Measurements from ENCODE around the gene MED26. TPM values are rescaled to one million over a fixed set of nuclear protein-coding genes. Genes with fewer than 3 reads are reported as not detected.

MED26 gene
- total and polyA plus RNA-seq, 9 of the 15 experiments (the other 6 are each of a cell fraction or from before 2014, with no cell fraction given): 0.71 to 15.1 (median 6.2) TPM

DNA sequence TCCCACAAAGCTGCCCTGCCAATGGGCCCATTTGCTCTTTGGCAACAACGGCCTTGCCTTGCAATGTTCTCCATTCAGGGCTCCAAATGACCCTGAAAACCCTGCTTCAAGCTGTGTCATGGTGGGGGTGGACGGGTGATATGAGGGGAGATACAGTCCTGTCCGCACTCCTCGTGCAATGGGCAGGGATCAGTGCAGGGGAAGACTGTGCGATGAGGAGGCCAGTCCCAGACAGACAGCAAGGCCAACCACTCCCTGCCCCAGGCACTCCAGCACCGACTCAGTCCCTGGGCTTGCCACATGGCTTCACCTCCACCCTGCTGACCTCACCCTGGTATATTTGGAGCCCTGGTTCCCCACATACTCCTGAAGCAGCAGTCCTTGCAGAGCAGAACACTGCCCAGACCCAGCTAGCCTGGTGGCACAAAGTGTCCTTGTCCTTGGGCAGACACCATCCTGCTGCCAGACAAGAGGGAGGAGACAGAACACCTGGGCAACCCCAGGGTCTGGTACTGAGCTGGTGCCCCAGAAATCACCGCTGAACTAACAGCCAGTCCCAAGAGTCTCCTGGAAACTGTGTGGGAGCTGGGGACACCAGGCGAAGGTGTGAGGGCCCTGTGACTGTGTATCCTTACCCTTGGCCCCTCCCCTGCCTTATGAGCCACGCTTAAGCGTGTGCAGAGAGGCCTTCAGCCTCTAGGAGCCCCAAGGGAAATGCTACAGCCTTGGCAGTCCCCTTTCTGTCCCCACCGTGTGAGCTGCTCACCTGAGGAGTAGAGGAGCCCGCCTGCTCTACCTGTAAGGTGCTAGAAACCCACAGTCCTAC, 46.6 kb downstream of the MED26 start (continued):
- TF ChIP-seq NCOR1 (IDR thresholded peaks at IDR 0.05) (0 out of 2 replicates have a peak, but pooled peaks have one; percentile 37), MTA3 (IDR thresholded peaks at IDR 0.05; ENCODE audit: borderline replicate concordance) (peak; percentile 46; the same call in 1 of the 2 replicates), ZEB2 (IDR thresholded peaks at IDR 0.05) (no peak), FOXK2 (conservative IDR thresholded peaks at IDR 0.05 in 1 of 2, IDR thresholded peaks at IDR 0.05 in 1 of 2; ENCODE audit: low read depth in 2 of 2) (0 out of 4 replicates have a peak, but pooled peaks of 1 of the 2 experiments have one; percentile 27), CBX3 (IDR thresholded peaks at IDR 0.05; ENCODE audit: borderline replicate concordance in 1 of 2, low read length in 2 of 2) (peak in 1 of 2 experiments; percentile 23; a peak in 1 of 3 replicates), MIER1 (IDR thresholded peaks at IDR 0.05; ENCODE audit: low read depth) (no peak), DPF2 (IDR thresholded peaks at IDR 0.05) (peak; percentile 77), NRF1 (conservative IDR thresholded peaks at IDR 0.05 in 1 of 2, IDR thresholded peaks at IDR 0.05 in 1 of 2) (peak in 1 of 2 experiments; percentile 30; a peak in 2 of 4 replicates), BACH1 (tag; IDR thresholded peaks at IDR 0.05) (peak; percentile 26; the same call in 1 of the 2 replicates), RBFOX2 (IDR thresholded peaks at IDR 0.05; ENCODE audit: low read depth, low read length) (0 out of 2 replicates have a peak, but pooled peaks have one; percentile 27), NFYB (IDR thresholded peaks at IDR 0.05; ENCODE audit: extremely low read depth, insufficient read length) (peak; percentile 32)
- TF ChIP-seq, protein P1, sequence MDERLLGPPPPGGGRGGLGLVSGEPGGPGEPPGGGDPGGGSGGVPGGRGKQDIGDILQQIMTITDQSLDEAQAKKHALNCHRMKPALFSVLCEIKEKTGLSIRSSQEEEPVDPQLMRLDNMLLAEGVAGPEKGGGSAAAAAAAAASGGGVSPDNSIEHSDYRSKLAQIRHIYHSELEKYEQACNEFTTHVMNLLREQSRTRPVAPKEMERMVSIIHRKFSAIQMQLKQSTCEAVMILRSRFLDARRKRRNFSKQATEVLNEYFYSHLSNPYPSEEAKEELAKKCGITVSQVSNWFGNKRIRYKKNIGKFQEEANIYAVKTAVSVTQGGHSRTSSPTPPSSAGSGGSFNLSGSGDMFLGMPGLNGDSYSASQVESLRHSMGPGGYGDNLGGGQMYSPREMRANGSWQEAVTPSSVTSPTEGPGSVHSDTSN (CRISPR knock-in tag; IDR thresholded peaks at IDR 0.05; ENCODE audit: low read depth): no peak
- TF ChIP-seq, protein P1 (tag; conservative IDR thresholded peaks at IDR 0.05; ENCODE audit: low read depth): peak; percentile 81
- TF ChIP-seq, protein P2, sequence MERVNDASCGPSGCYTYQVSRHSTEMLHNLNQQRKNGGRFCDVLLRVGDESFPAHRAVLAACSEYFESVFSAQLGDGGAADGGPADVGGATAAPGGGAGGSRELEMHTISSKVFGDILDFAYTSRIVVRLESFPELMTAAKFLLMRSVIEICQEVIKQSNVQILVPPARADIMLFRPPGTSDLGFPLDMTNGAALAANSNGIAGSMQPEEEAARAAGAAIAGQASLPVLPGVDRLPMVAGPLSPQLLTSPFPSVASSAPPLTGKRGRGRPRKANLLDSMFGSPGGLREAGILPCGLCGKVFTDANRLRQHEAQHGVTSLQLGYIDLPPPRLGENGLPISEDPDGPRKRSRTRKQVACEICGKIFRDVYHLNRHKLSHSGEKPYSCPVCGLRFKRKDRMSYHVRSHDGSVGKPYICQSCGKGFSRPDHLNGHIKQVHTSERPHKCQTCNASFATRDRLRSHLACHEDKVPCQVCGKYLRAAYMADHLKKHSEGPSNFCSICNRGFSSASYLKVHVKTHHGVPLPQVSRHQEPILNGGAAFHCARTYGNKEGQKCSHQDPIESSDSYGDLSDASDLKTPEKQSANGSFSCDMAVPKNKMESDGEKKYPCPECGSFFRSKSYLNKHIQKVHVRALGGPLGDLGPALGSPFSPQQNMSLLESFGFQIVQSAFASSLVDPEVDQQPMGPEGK (CRISPR knock-in tag; IDR thresholded peaks at IDR 0.05; ENCODE audit: borderline replicate concordance): no peak
- TF ChIP-seq, protein P3, sequence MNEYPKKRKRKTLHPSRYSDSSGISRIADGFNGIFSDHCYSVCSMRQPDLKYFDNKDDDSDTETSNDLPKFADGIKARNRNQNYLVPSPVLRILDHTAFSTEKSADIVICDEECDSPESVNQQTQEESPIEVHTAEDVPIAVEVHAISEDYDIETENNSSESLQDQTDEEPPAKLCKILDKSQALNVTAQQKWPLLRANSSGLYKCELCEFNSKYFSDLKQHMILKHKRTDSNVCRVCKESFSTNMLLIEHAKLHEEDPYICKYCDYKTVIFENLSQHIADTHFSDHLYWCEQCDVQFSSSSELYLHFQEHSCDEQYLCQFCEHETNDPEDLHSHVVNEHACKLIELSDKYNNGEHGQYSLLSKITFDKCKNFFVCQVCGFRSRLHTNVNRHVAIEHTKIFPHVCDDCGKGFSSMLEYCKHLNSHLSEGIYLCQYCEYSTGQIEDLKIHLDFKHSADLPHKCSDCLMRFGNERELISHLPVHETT (CRISPR knock-in tag; conservative IDR thresholded peaks at IDR 0.05 in 1 of 2, IDR thresholded peaks at IDR 0.05 in 1 of 2): peak in 1 of 2 experiments; percentile 52; a peak in 1 of 4 replicates
- TF ChIP-seq, protein P4, sequence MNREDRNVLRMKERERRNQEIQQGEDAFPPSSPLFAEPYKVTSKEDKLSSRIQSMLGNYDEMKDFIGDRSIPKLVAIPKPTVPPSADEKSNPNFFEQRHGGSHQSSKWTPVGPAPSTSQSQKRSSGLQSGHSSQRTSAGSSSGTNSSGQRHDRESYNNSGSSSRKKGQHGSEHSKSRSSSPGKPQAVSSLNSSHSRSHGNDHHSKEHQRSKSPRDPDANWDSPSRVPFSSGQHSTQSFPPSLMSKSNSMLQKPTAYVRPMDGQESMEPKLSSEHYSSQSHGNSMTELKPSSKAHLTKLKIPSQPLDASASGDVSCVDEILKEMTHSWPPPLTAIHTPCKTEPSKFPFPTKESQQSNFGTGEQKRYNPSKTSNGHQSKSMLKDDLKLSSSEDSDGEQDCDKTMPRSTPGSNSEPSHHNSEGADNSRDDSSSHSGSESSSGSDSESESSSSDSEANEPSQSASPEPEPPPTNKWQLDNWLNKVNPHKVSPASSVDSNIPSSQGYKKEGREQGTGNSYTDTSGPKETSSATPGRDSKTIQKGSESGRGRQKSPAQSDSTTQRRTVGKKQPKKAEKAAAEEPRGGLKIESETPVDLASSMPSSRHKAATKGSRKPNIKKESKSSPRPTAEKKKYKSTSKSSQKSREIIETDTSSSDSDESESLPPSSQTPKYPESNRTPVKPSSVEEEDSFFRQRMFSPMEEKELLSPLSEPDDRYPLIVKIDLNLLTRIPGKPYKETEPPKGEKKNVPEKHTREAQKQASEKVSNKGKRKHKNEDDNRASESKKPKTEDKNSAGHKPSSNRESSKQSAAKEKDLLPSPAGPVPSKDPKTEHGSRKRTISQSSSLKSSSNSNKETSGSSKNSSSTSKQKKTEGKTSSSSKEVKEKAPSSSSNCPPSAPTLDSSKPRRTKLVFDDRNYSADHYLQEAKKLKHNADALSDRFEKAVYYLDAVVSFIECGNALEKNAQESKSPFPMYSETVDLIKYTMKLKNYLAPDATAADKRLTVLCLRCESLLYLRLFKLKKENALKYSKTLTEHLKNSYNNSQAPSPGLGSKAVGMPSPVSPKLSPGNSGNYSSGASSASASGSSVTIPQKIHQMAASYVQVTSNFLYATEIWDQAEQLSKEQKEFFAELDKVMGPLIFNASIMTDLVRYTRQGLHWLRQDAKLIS (CRISPR knock-in tag; IDR thresholded peaks at IDR 0.05): no peak

All from K562 (cell line).